T-helper 17 cell (primary cell): ENCODE measurements around the gene TNFRSF25. TPM values are rescaled to one million over a fixed set of nuclear protein-coding genes. Genes with fewer than 3 reads are reported as not detected.

Experiments used
- ATAC-seq: fragments of 150-1000 bp; cut with Tn5 transposase; 2 replicates; pipeline ENCODE4 v1.10.0; 2021; ENCODE audit warnings: mild to moderate bottlenecking, moderate library complexity
- DNase-seq, 3 donors: peaks; one replicate each; pipeline versions ENCODE4 v3.0.0 to v3.0.0-alpha.2; 2020 to 2021
- H3K9me3 ChIP-seq: one replicate; pipeline ENCODE4 v1.7.0; 2013; ENCODE audit warnings: low read length, mild to moderate bottlenecking; ENCODE audit not compliant: control insufficient read depth, poor library complexity, severe bottlenecking
- H3K27ac Mint-ChIP-seq: one replicate; pipeline ENCODE4 v1.8.0; 2022; ENCODE audit warnings: mild to moderate bottlenecking, moderate library complexity, mixed read lengths
- H3K27me3 Mint-ChIP-seq: one replicate; pipeline ENCODE4 v1.8.0; 2022; ENCODE audit warnings: mixed read lengths
- H3K36me3 Mint-ChIP-seq: one replicate; pipeline ENCODE4 v1.8.0; 2022; ENCODE audit warnings: low read depth, mixed read lengths
- H3K4me1 Mint-ChIP-seq: one replicate; pipeline ENCODE4 v1.8.0; 2022; ENCODE audit warnings: mild to moderate bottlenecking, mixed read lengths
- H3K4me3 Mint-ChIP-seq: one replicate; pipeline ENCODE4 v1.8.0; 2022; ENCODE audit warnings: mild to moderate bottlenecking, moderate library complexity, mixed read lengths
- total RNA-seq, 4 donors: library from RNA in 2 of 4; stranded (reverse) in 2 of 4; gene quantifications; one replicate each; pipeline ENCODE4 v1.2.3 and lab custom pipeline; 2022 to 2026

The TNFRSF25 gene
- total RNA-seq, 2 donors from 2014 or later = 393 to 433 TPM

DNA sequence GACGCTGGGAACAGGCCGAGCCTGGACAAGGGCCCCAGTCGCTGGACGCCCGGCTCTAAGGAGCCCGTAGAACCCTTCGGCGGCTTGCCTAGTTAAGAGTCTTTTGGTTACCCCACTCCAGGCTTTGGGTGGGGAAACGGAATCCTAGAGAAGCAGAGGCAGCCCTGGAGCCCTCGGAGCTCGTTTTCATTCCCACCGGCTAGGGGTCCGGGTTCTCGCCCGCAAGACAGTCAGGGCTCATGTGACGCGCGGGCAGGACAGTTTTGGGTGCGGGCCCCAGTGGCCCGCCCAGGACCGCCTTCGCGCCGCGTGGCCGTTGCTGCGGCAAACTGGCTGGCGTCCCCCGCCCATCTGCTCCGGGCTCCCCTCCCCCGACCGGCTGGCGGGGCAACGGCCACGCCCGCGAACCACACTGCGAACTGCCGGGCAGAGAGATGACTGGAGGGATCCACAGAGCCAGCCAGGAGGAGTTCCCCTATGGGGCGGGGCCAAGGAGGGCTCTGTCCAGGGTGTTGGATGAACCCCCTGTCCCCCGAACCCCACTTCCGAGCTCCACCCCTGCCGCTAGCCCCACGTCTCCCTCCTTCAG is 45.4 kb downstream of the TNFRSF25 start:
- no peaks in the 10 kb centered on the region for H3K9me3 ChIP-seq
- DNase-seq = no peak
- H3K27me3 Mint-ChIP-seq = peaks cover 46% of the 10 kb centered on the region
- peaks cover 19% of the 10 kb centered on the region for H3K4me1 Mint-ChIP-seq
- no peak overlapping the region for H3K27ac Mint-ChIP-seq
- no peaks in the 10 kb centered on the region for H3K36me3 Mint-ChIP-seq
- peak overlapping the region; percentile 19 for H3K4me3 Mint-ChIP-seq
- ATAC-seq = no peak

- H3K4me1 Mint-ChIP-seq = peaks cover 19% of the 10 kb centered on the region
- H3K9me3 ChIP-seq = no peaks in the 10 kb centered on the region
- H3K36me3 Mint-ChIP-seq = no peaks in the 10 kb centered on the region
- DNase-seq = no peak
- peaks cover 53% of the 10 kb centered on the region for H3K27me3 Mint-ChIP-seq
- H3K4me3 Mint-ChIP-seq = peak within 1 kb of the TSS; percentile 69
- H3K27ac Mint-ChIP-seq = no peak within 1 kb of the TSS
- peak; percentile 11 for ATAC-seq
These were observed 46.0 kb downstream of the TNFRSF25 start, which contains the start of gene HES2 for GRCh38 chr1:6419804-6420453. TSS of gene HES2 (minus strand) at chr1:6419919. CDS start at chr1:6419820, 99 bp downstream.

DNA sequence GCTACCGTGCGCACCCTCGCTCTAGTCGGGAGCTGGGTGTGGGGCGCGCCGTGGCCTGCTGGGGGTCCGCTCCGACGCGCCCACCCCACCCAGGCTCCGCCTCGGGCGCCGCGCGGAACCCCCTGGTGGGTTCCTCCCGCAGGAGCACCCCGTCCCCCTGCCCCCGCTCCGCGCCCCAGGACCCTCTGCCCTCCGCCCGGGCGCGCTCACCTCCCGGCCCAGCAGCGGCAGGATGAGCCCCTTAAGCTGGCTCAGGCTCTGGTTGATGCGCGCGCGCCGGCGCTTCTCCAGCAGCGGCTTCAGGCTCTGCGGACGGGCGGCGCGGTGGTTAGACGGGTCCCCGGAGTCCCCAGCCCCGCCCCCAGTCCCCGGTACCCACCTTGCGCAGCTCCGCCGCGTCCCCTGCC is 46.6 kb downstream of the TNFRSF25 start:
- H3K4me3 Mint-ChIP-seq = peak overlapping the region; percentile 25
- ATAC-seq (no peak), DNase-seq (no peak)
- H3K27me3 Mint-ChIP-seq = peaks cover 58% of the 10 kb centered on the region
- H3K27ac Mint-ChIP-seq = no peak overlapping the region
- no peaks in the 10 kb centered on the region for H3K36me3 Mint-ChIP-seq
- H3K4me1 Mint-ChIP-seq = peaks cover 21% of the 10 kb centered on the region
- H3K9me3 ChIP-seq = no peaks in the 10 kb centered on the region

GRCh38 chr1:6418668-6419396 is 47.1 kb downstream of the TNFRSF25 start:
- DNase-seq (no peak), ATAC-seq (no peak)
- no peak overlapping the region for H3K27ac Mint-ChIP-seq
- H3K4me1 Mint-ChIP-seq = peaks cover 18% of the 10 kb centered on the region
- H3K4me3 Mint-ChIP-seq = peak overlapping the region; percentile 25
- no peaks in the 10 kb centered on the region for H3K36me3 Mint-ChIP-seq
- H3K9me3 ChIP-seq = no peaks in the 10 kb centered on the region
- peaks cover 58% of the 10 kb centered on the region for H3K27me3 Mint-ChIP-seq

GRCh38 chr1:6417961-6418667 is 47.9 kb downstream of the TNFRSF25 start:
- ATAC-seq (no peak), DNase-seq (no peak)
- Mint-ChIP-seq H3K27me3 (peaks cover 63% of the 10 kb centered on the region), H3K27ac (no peak overlapping the region), H3K4me3 (no peak overlapping the region), H3K4me1 (peaks cover 17% of the 10 kb centered on the region), H3K36me3 (no peaks in the 10 kb centered on the region)
- H3K9me3 ChIP-seq = no peaks in the 10 kb centered on the region

GRCh38 chr1:6416906-6417305 is 49.1 kb downstream of the TNFRSF25 start:
- Mint-ChIP-seq H3K27ac (no peak overlapping the region), H3K27me3 (peaks cover 69% of the 10 kb centered on the region), H3K36me3 (no peaks in the 10 kb centered on the region), H3K4me3 (no peak overlapping the region), H3K4me1 (peaks cover 17% of the 10 kb centered on the region)
- DNase-seq (no peak), ATAC-seq (no peak)
- no peaks in the 10 kb centered on the region for H3K9me3 ChIP-seq

GRCh38 chr1:6416295-6416656 is 49.7 kb downstream of the TNFRSF25 start:
- peaks cover 12% of the 10 kb centered on the region for H3K4me1 Mint-ChIP-seq

GRCh38 chr1:6414881-6415626 is 50.9 kb downstream of the TNFRSF25 start:
- peaks cover 73% of the 10 kb centered on the region for H3K27me3 Mint-ChIP-seq
- H3K4me1 Mint-ChIP-seq = peaks cover 12% of the 10 kb centered on the region
- H3K9me3 ChIP-seq = no peaks in the 10 kb centered on the region
- no peak overlapping the region for H3K4me3 Mint-ChIP-seq
- H3K36me3 Mint-ChIP-seq = no peaks in the 10 kb centered on the region
- H3K27ac Mint-ChIP-seq = no peak overlapping the region
- no peak for ATAC-seq
- DNase-seq = no peak

More at GRCh38 chr1:6416295-6416656, 49.7 kb downstream of the TNFRSF25 start:
- Mint-ChIP-seq H3K27ac (no peak overlapping the region), H3K36me3 (no peaks in the 10 kb centered on the region), H3K4me3 (peak overlapping the region; percentile 15), H3K27me3 (peaks cover 65% of the 10 kb centered on the region)
- ATAC-seq = no peak
- no peaks in the 10 kb centered on the region for H3K9me3 ChIP-seq
- DNase-seq = no peak

DNA sequence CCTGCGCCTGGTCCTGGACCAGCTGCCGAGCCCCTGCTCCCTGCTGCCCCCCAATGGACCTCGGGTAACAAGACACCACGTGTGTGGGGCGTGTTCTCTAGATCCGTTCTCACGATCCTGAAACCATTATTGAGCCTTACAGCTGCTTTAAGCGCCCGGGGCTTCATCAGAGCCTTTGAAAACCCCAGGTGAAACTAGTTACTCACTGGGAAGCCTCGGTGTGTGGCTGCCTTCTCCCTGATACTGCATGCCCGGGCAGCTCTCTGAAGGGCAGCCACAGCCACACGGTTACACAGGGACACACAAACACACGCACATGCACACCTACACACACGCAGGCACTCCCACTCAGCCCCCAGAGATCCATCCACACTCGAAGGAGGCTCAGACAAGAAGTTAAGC is 51.5 kb downstream of the TNFRSF25 start:
- H3K27me3 Mint-ChIP-seq = peaks cover 73% of the 10 kb centered on the region
- DNase-seq (no peak), ATAC-seq (peak; percentile 82)
- no peaks in the 10 kb centered on the region for H3K9me3 ChIP-seq
- no peaks in the 10 kb centered on the region for H3K36me3 Mint-ChIP-seq
- no peak overlapping the region for H3K4me3 Mint-ChIP-seq
- H3K27ac Mint-ChIP-seq = no peak overlapping the region
- H3K4me1 Mint-ChIP-seq = peaks cover 9% of the 10 kb centered on the region

- no peak for DNase-seq
- no peak overlapping the region for H3K4me3 Mint-ChIP-seq
- H3K9me3 ChIP-seq = no peaks in the 10 kb centered on the region
- no peaks in the 10 kb centered on the region for H3K36me3 Mint-ChIP-seq
- H3K27me3 Mint-ChIP-seq = peaks cover 67% of the 10 kb centered on the region
- no peak for ATAC-seq
- no peak overlapping the region for H3K27ac Mint-ChIP-seq
- H3K4me1 Mint-ChIP-seq = peaks cover 5% of the 10 kb centered on the region
These were observed 53.1 kb downstream of the TNFRSF25 start for GRCh38 chr1:6412896-6413295.
